ENCODE measurements around the gene SH3BP1.

- no peak for TF ChIP-seq NRF1 (IDR thresholded peaks at IDR 0.05; ENCODE audit: low read depth, low read length)
- TF ChIP-seq CTCF (IDR thresholded peaks at IDR 0.05; ENCODE audit: control extremely low read depth in 1 of 3, insufficient read depth in 1 of 3, low read depth in 1 of 3, low read length in 3 of 3): no peak
- TF ChIP-seq CREB1 (IDR thresholded peaks at IDR 0.05): no peak
- TF ChIP-seq SRF (IDR thresholded peaks at IDR 0.05; ENCODE audit: low read depth, low read length): no peak
- no peak for TF ChIP-seq POLR2AphosphoS5 (IDR thresholded peaks at IDR 0.05; ENCODE audit: low read depth, low read length)
- TF ChIP-seq EP300 (IDR thresholded peaks at IDR 0.05; ENCODE audit: borderline replicate concordance in 1 of 2, low read depth in 2 of 2, low read length in 2 of 2): no peak
- no peak for TF ChIP-seq POLR2A (IDR thresholded peaks at IDR 0.05; ENCODE audit: control extremely low read depth in 1 of 2, low read depth in 2 of 2, low read length in 2 of 2)
Measured at GRCh38 chr22:37624876-37625275, 14.6 kb upstream of the SH3BP1 start.

All from H1 (cell line).